Upper lobe of right lung (tissue), 1 donor: ENCODE data around the gene DOCK2. TPM values are rescaled to one million over a fixed set of nuclear protein-coding genes. Genes with fewer than 3 reads are reported as not detected.

Experiments used
- ATAC-seq: fragments of 200-7000 bp; cut with Tn5 transposase; one replicate; pipeline ENCODE4 v1.9.1; 2020; ENCODE audit warnings: mild to moderate bottlenecking, moderate library complexity
- DNase-seq: peaks from one replicate; pipeline ENCODE4 v3.0.0-alpha.2; 2020
- H3K27ac ChIP-seq: fragments of 200-600 bp; one replicate; pipeline ENCODE4 v1.8.0; 2022
- H3K27me3 ChIP-seq: fragments of 200-600 bp; one replicate; pipeline ENCODE4 v1.8.0; 2022; ENCODE audit warnings: mild to moderate bottlenecking
- H3K36me3 ChIP-seq: fragments of 200-600 bp; one replicate; pipeline ENCODE4 v1.8.0; 2022
- H3K4me1 ChIP-seq: fragments of 200-600 bp; one replicate; pipeline ENCODE4 v1.8.0; 2022
- H3K4me3 ChIP-seq: fragments of 200-600 bp; one replicate; pipeline ENCODE4 v1.8.0; 2022; ENCODE audit warnings: mild to moderate bottlenecking
- H3K9me3 ChIP-seq: fragments of 200-600 bp; one replicate; pipeline ENCODE4 v1.8.0; 2022
- CTCF ChIP-seq: fragments of 200-600 bp; IDR thresholded peaks from one replicate; pipeline ENCODE4 v1.8.0; 2022; ENCODE audit warnings: antibody characterized with exemption
- intact Hi-C: fragments of 100-400 bp; cut with DNase I; formaldehyde crosslinking; loops from one replicate; pipeline ENCODE4 v1.11.0; 2022
- total RNA-seq: library from RNA; stranded (reverse); fragmentation: NEBNext Ultra II Directional; extraction: Animal tissue kit (Norgen Biotek cat#: 25700); gene quantifications from one replicate; pipeline ENCODE4 v1.2.1, GENCODE V29; 2021
- donor health status: DM: no; HTN: yes; CAD: no; lungs with severe emphysema.

The DOCK2 gene
- total RNA-seq, 1 donor from 2014 or later = 65.4 TPM

- TF ChIP-seq CTCF = no peak
- Histone ChIP-seq H3K9me3 (no peaks in the 10 kb centered on the region), H3K36me3 (no peaks in the 10 kb centered on the region), H3K4me3 (no peak overlapping the region), H3K27me3 (no peaks in the 10 kb centered on the region), H3K4me1 (no peaks in the 10 kb centered on the region), H3K27ac (no peak overlapping the region)
- ATAC-seq (no peak), DNase-seq (no peak)
- intact Hi-C loops = no loop called here
Measured at GRCh38 chr5:169906745-169907649, 269.9 kb downstream of the DOCK2 start.

DNA sequence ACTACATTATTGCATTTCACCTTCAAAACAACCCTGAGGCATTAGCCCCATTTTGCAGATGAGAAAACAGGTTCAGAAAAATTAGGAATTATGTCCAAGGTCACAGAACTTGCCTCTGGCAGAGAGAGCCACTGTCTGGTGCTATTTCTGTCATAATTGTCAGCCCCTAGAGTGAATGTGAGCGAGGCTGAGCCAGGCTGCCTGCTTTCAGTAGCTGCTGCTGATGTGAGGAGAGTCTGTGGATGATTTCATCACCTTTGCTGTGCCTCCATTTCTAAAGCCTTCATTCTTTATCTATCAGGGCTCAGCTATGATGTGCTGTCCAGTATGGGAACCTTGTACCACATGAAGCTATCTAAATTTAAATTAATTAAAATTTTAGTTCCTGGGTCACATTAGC is 271.8 kb downstream of the DOCK2 start:
- Histone ChIP-seq H3K27me3 (no peaks in the 10 kb centered on the region), H3K4me1 (no peaks in the 10 kb centered on the region), H3K27ac (no peak overlapping the region), H3K36me3 (no peaks in the 10 kb centered on the region), H3K9me3 (no peaks in the 10 kb centered on the region), H3K4me3 (no peak overlapping the region)
- DNase-seq (no peak), ATAC-seq (no peak)
- intact Hi-C loops = no loop called here
- no peak for TF ChIP-seq CTCF

DNA sequence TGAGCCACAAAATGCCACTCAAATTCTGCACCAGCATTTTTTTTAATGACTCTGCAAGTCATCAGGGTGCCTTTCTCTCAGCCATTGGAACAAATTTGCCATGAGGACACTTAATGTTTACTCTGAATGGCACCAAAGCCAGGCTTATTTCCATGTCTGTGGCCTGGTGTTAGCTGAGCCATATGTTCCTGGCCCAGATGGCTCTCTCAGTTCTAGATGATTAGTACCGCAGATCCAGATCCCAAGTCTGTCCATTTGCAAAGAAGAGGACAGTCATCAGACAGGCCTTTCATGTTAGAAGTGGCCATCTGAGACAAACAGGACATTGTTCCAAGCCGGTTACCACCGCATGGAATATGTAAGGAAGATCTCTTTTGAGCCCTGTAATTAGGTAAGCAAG is 272.9 kb downstream of the DOCK2 start:
- no peak overlapping the region for H3K27ac ChIP-seq

GRCh38 chr5:169910393-169910792 is 273.3 kb downstream of the DOCK2 start:
- Histone ChIP-seq H3K4me3 (no peak overlapping the region), H3K4me1 (no peaks in the 10 kb centered on the region), H3K27ac (no peak overlapping the region), H3K9me3 (no peaks in the 10 kb centered on the region), H3K36me3 (no peaks in the 10 kb centered on the region), H3K27me3 (no peaks in the 10 kb centered on the region)
- no peak for TF ChIP-seq CTCF
- DNase-seq = no peak
- ATAC-seq = no peak
- intact Hi-C loops = no loop called here

More for the DNA sequence above, 272.9 kb downstream of the DOCK2 start:
- Histone ChIP-seq H3K36me3 (no peaks in the 10 kb centered on the region), H3K4me1 (no peaks in the 10 kb centered on the region), H3K27me3 (no peaks in the 10 kb centered on the region), H3K9me3 (no peaks in the 10 kb centered on the region), H3K4me3 (no peak overlapping the region)
- no peak for TF ChIP-seq CTCF
- ATAC-seq (no peak), DNase-seq (no peak)
- intact Hi-C loops = no loop called here

DNA sequence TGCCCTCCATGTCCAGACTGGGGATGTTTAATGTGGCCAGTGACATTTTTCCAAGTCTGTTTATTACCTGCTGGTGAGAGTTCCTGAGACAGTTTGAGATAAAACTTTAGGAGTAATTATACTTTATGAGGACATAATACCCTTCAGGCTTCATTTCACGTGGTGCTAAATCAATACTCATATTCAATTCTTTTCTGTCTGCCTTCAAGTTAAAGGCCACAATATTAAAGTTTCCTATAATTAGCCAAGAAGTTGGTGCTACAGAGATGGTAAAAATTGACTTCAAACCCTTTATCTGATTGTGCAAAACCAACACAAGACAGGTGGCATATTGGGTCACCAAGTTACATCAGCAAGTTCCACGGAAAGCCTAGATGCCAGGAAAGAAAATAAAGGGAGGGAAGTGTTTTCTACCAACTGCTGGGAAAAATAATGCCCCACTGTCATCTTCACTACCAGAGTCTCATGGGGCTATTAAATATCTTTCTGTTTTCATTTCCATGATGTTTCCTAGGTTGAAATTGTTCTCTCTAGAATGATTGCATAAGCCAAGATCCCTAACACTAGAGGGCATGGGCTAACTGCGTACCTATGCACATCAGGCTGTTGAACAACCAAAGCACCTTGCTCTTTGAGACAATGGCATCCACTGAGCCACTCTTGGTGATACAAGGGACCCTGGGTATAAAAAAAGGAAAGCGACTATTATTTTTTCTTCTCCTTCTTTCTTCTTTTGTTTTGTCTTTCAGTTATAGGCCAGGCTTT is 274.6 kb downstream of the DOCK2 start:
- H3K27me3 ChIP-seq = no peaks in the 10 kb centered on the region
- H3K4me1 ChIP-seq = no peaks in the 10 kb centered on the region
- no peak for TF ChIP-seq CTCF
- H3K27ac ChIP-seq = no peak overlapping the region
- H3K36me3 ChIP-seq = no peaks in the 10 kb centered on the region
- intact Hi-C loops = no loop called here
- DNase-seq (no peak), ATAC-seq (no peak)
- no peak overlapping the region for H3K4me3 ChIP-seq
- H3K9me3 ChIP-seq = no peaks in the 10 kb centered on the region
